Fibroblast of skin of left quadriceps (primary cell): ENCODE measurements around the gene SOWAHD.
"Not testable (repeated sequence)": the region's sequence is repeated elsewhere in the genome, so short reads cannot be mapped to it uniquely, and the experiment has no call there.

Experiments
- DNase-seq, 2 experiments: peaks; one replicate each; pipeline ENCODE4 v3.0.0-alpha.2; 2013; ENCODE audit warnings: low read depth in 2 of 2

Gene SOWAHD

DNA sequence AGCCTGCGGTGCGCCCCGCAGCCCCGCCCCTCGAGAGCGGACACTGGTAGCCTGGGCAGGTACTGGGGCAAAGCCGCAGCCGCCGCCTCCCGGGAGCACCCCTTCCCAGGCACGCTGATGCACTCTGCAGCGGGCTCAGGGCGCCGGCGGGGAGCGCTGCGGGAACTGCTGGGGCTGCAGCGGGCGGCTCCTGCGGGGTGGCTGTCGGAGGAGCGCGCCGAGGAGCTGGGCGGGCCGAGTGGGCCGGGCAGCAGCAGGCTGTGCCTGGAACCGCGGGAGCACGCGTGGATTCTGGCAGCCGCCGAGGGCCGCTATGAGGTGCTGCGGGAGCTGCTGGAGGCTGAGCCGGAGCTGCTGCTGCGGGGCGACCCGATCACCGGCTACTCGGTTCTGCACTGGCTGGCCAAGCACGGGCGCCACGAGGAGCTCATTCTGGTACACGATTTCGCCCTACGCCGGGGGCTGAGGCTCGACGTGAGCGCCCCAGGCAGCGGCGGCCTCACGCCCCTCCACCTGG, 401 bp downstream of the SOWAHD start:
- no peak for DNase-seq

DNA sequence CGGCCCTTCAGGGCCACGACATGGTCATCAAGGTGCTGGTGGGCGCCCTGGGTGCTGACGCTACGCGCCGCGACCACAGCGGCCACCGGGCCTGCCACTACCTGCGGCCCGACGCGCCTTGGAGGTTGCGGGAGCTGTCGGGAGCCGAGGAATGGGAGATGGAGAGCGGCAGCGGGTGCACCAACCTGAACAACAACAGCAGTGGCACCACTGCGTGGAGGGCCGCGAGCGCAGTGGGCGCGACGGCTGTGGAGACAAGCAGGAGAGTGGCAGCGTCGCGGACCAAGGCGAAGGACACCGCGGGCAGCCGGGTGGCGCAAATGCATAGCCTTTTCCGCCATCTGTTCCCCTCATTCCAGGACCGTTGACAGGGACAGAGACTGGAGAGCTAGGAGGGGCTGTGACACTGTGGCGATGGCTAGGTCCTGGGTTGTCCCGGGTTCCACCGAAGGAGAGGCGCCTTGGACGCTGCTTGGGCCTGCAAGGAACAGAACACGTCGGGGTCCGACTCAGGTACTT, 919 bp downstream of the SOWAHD start:
- DNase-seq: no peak

DNA sequence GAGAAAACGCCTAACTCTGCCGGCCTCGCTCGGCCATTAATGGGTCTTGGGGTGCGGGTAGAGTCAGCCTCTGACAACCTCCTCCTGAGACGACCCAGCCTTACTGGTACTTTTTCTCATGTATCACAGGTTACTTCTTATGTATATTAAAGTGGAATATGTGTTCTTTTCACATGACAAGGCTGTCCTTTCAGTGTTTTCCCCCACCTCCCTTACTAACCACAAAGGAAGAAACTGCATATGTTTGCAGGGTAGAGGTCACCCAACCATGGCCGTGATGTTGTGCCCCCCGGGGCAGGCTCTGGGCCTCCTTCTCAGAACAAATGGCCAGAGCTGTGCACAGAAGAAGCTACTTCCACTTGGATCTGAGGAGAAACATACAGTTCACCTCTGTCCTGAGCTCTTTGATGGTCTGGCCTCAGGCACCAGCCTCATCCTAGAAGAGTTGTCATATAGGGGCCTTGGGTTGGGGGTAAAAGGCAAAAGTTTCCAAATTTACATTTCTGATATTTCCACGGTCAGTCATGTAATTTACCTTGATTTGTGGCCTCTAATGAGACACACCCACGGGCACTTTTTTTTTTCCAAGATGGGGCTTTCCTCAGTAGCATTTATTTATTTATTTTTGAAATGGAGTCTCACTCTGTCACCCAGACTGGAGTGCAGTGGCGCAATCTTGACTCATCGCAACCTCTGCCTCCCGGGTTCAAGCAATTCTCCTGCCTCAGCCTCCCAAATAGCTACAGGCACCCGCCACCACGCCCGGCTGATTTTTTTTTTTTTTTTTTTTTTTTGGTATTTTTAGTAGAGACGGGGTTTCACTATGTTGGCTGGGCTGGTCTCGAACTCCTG, 1.9 kb downstream of the SOWAHD start:
- no peak for DNase-seq

GRCh38 chrX:119762718-119763117, 4.3 kb downstream of the SOWAHD start:
- no peak for DNase-seq

GRCh38 chrX:119763181-119763580, 4.8 kb downstream of the SOWAHD start:
- DNase-seq: peak; percentile 75 to 76

DNA sequence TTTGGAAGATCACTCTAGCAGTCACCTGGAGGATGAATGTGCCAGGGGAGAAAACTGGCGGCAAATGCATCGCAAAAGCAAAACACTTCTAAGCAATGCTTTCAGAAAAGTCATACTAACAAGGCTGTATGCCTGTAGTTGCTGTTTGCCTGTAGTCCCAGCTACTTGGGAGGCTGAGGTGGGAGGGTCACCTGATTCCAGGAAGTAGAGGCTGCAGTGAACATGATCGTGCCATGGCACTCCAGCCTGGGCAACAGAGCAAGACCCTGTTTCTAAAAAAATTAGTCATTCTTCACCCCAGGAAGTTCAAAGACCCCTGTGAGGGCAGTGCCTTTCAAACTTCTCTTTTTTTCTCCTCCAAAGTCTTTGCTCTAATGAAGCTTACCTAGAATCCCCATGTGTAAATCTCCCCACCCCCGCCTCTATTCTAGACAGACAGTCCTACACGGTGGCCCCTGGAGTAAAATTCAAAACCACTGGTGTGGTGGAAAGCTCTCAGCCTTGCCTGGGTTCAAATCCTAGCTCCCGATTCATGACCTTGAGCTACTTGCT, 5.5 kb downstream of the SOWAHD start:
- no peak for DNase-seq

- DNase-seq: not testable (repeated sequence)
Observed at GRCh38 chrX:119768436-119768835, 10.0 kb downstream of the SOWAHD start.

GRCh38 chrX:119769388-119769787, 11.0 kb downstream of the SOWAHD start:
- not testable (repeated sequence) for DNase-seq

GRCh38 chrX:119775517-119776238, 17.3 kb downstream of the SOWAHD start:
- no peak for DNase-seq

- DNase-seq: no peak
Observed at GRCh38 chrX:119778829-119779228, 20.4 kb downstream of the SOWAHD start.

GRCh38 chrX:119783026-119783425, 24.6 kb downstream of the SOWAHD start:
- DNase-seq: no peak

DNA sequence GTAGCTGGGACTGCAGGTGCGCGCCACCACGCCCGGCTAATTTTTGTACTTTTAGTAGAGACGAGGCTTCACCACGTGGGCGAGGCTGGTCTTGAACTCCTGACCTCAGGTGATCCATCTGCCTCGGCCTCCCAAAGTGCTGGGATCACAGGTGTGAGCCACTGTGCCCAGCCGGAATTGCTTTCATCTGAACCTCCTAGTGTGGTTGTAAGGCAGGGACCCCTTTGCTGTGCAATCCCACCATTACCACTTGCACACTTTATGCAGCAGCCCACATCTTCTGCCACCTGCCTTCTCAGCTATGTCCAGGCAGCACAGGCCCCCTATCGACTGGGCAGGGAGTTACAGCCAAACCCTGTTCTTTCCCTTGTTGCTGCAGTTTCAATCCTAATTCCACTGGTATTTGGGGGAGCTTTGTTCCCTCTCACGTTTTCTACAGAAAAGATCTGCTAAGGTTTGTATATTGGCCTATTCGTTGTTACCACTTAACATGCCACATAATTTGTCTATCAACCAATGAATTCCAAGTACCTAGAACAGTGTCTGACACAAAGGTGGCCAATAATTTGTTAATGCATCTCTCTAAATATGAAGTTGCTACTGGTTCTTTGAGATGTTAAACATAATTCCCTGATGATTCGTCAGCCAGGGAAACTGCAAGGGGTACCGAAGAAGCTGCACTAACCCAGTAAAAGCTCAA, 26.5 kb downstream of the SOWAHD start:
- no peak for DNase-seq

GRCh38 chrX:119790977-119791436, 32.6 kb downstream of the SOWAHD start:
- no peak for DNase-seq

DNA sequence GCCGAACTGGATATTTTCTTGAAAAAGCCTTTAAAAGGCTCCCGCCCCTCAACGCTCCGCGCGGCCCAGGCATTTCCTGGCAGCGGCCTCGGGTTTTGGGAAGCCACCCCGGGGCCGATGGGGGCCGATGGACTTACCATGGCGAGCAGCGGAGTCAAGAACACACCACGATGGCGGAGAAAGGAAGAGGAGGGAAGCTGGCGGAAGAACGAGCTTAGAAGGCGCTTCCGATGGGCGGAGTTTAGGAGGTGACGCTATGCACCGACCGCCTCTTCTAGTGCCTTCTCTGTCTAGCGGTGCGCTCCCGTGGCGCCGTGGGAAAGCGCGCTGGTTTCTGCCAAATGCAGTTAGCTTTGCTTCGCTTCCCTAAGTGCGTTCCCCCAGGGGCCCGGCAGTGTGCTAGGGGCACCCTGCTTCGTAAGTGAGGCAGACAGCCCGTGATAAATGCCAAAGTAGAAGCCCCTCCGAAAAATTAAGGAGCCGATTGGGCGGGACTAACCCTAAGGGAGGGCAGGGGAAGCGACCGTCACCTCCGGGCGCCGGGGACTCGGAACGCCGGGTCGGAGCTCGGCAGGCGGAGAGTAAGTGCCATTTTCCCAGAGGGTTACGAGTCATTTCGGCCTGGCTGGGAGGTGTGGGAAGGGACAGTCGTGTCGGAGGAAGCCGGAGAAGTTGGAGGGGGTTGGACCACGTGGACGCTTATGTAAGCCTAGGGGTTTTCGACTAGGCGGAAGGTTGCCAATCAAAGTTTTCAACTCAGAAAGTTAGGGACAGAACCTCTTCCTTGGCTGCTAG, 33.2 kb downstream of the SOWAHD start, which contains the start of gene RPL39:
Gene RPL39, minus strand, starts transcription at position 194 of the 795 bp plus-strand sequence. Its CDS starts 54 bp downstream, at position 140.
- peak; percentile 68 to 73 for DNase-seq

- no peak for DNase-seq
Observed at GRCh38 chrX:119801253-119802221, 43.1 kb downstream of the SOWAHD start.

GRCh38 chrX:119802546-119802945, 44.2 kb downstream of the SOWAHD start:
- no peak for DNase-seq

GRCh38 chrX:119808461-119808860, 50.1 kb downstream of the SOWAHD start:
- not testable (repeated sequence) for DNase-seq

- no peak for DNase-seq
Observed at GRCh38 chrX:119809185-119809666, 50.8 kb downstream of the SOWAHD start.
